Measurements from ENCODE around the gene SPNS3. TPM values are rescaled to one million over a fixed set of nuclear protein-coding genes. Genes with fewer than 3 reads are reported as not detected.

SPNS3 gene
- total and polyA plus RNA-seq, 10 donors, result 1.1 to 7.2 (median 3.9) TPM

GRCh38 chr17:4515501-4515900 lies 81.8 kb downstream of the SPNS3 start:
- Histone ChIP-seq H3K27ac (peak overlapping the region in 3 of 8 donors; percentile 25 to 59 (median 53)), H3K27me3 (replicated peaks in 1 of 7) (no peaks in the 10 kb centered on the region), H3K4me1 (peaks cover 19 to 66% (median 42%) of the 10 kb centered on the region in 6 donors), H3K9me3 (no peaks in the 10 kb centered on the region), H3K4me3 (no peak overlapping the region), H3K36me3 (no peaks in the 10 kb centered on the region)
- TF ChIP-seq POLR2A (IDR thresholded peaks at IDR 0.05), result no peak
- no peak for TF ChIP-seq POLR2AphosphoS5 (IDR thresholded peaks at IDR 0.05)
- no peak for TF ChIP-seq CTCF (IDR thresholded peaks at IDR 0.05 in 8 of 11, conservative IDR thresholded peaks at IDR 0.05 in 3 of 11)
- intact Hi-C loops (cut with DNase I; ENCODE audit: low total_unique reads), result no loop called here
- no peak for DNase-seq
- WGBS, 5 donors, result 91 to 100% (median 96%) methylated on average over 2 to 5 of the region's 5 CpGs; no CpG with 5 or more reads in 1 of the 5 donors

- H3K4me1 ChIP-seq, result peaks cover 14 to 66% (median 40%) of the 10 kb centered on the region in 6 donors
- TF ChIP-seq CTCF (IDR thresholded peaks at IDR 0.05 in 8 of 11, conservative IDR thresholded peaks at IDR 0.05 in 3 of 11), result no peak
- TF ChIP-seq POLR2A (IDR thresholded peaks at IDR 0.05), result no peak
- TF ChIP-seq POLR2AphosphoS5 (IDR thresholded peaks at IDR 0.05), result no peak
- H3K27ac ChIP-seq, result peak overlapping the region in 3 of 8 donors; percentile 40 to 91 (median 81)
- no peak for DNase-seq
- no peaks in the 10 kb centered on the region for H3K36me3 ChIP-seq
- 81 to 87% (median 85%) methylated on average over 11 of the region's 11 CpGs for WGBS, 5 donors
- intact Hi-C loops (cut with DNase I; ENCODE audit: low total_unique reads), result no loop called here
- H3K27me3 ChIP-seq (replicated peaks in 1 of 7), result no peaks in the 10 kb centered on the region
- H3K9me3 ChIP-seq, result no peaks in the 10 kb centered on the region
- H3K4me3 ChIP-seq, result no peak overlapping the region
These were observed 83.0 kb downstream of the SPNS3 start for GRCh38 chr17:4516735-4517134.

- H3K4me1 ChIP-seq, result peaks cover 8 to 58% (median 31%) of the 10 kb centered on the region in 6 donors
- peaks cover 0 to 8% (median 0%) of the 10 kb centered on the region in 6 donors for H3K36me3 ChIP-seq
- no peaks in the 10 kb centered on the region for H3K9me3 ChIP-seq
- H3K4me3 ChIP-seq, result no peak overlapping the region
- H3K27ac ChIP-seq, result peak overlapping the region; percentile 55 to 91 (median 82)
- DNase-seq, result no peak
- no peaks in the 10 kb centered on the region for H3K27me3 ChIP-seq (replicated peaks in 1 of 7)
- WGBS, 5 donors, result 40 to 79% (median 69%) methylated on average over 2 to 10 of the region's 10 CpGs
- intact Hi-C loops (cut with DNase I; ENCODE audit: low total_unique reads), result no loop called here
- no peak for TF ChIP-seq POLR2AphosphoS5 (IDR thresholded peaks at IDR 0.05)
- TF ChIP-seq POLR2A (IDR thresholded peaks at IDR 0.05), result no peak
- TF ChIP-seq CTCF (IDR thresholded peaks at IDR 0.05 in 8 of 11, conservative IDR thresholded peaks at IDR 0.05 in 3 of 11), result no peak
These were observed 85.2 kb downstream of the SPNS3 start for GRCh38 chr17:4518901-4519300.

GRCh38 chr17:4519361-4519788 lies 85.6 kb downstream of the SPNS3 start:
- H3K27me3 ChIP-seq (replicated peaks in 1 of 7), result no peaks in the 10 kb centered on the region
- H3K9me3 ChIP-seq, result no peaks in the 10 kb centered on the region
- no peak overlapping the region for H3K4me3 ChIP-seq
- TF ChIP-seq CTCF (IDR thresholded peaks at IDR 0.05 in 8 of 11, conservative IDR thresholded peaks at IDR 0.05 in 3 of 11) (no peak), POLR2AphosphoS5 (IDR thresholded peaks at IDR 0.05) (peak; percentile 10 to 79 (median 71)), POLR2A (IDR thresholded peaks at IDR 0.05) (no peak)
- peaks cover 8 to 58% (median 30%) of the 10 kb centered on the region in 6 donors for H3K4me1 ChIP-seq
- intact Hi-C loops (cut with DNase I; ENCODE audit: low total_unique reads), result no loop called here
- DNase-seq, result peak; percentile 89
- H3K36me3 ChIP-seq, result peaks cover 0 to 8% (median 0%) of the 10 kb centered on the region in 6 donors
- H3K27ac ChIP-seq, result peak overlapping the region; percentile 55 to 91 (median 82)
- WGBS, 5 donors, result 59 to 78% (median 69%) methylated on average over 3 to 14 of the region's 14 CpGs

Data from spleen (tissue), 11 donors.